ENCODE results near the gene HS3ST5. TPM values are rescaled to one million over a fixed set of nuclear protein-coding genes. Genes with fewer than 3 reads are reported as not detected.

HS3ST5 gene
- total RNA-seq, 1 donor from 2014 or later = not detected

- no peak overlapping the region for H3K4me3 Mint-ChIP-seq
- CTCF ChIA-PET = no interaction called here
- ATAC-seq (ENCODE audit: low read depth) (no peak), DNase-seq (no peak)
- no peak for TF ChIP-seq CTCF (IDR thresholded peaks at IDR 0.05)
- no peaks in the 10 kb centered on the region for H3K36me3 Mint-ChIP-seq (ENCODE audit: low read depth)
- no peak overlapping the region for H3K27ac Mint-ChIP-seq
- POLR2A ChIA-PET = no interaction called here
- H3K27me3 Mint-ChIP-seq = no peaks in the 10 kb centered on the region
- no peaks in the 10 kb centered on the region for H3K4me1 Mint-ChIP-seq
- intact Hi-C loops (cut with micrococcal nuclease) = no loop called here
- no peaks in the 10 kb centered on the region for H3K9me3 Mint-ChIP-seq
Measured at GRCh38 chr6:114176726-114177125, 166.1 kb downstream of the HS3ST5 start.

- no peak overlapping the region for H3K27ac Mint-ChIP-seq
- peaks cover 2% of the 10 kb centered on the region for H3K27me3 Mint-ChIP-seq
- no peaks in the 10 kb centered on the region for H3K4me1 Mint-ChIP-seq
- POLR2A ChIA-PET = no interaction called here
- DNase-seq (no peak), ATAC-seq (ENCODE audit: low read depth) (no peak)
- no peaks in the 10 kb centered on the region for H3K9me3 Mint-ChIP-seq
- intact Hi-C loops (cut with micrococcal nuclease) = no loop called here
- no peak overlapping the region for H3K4me3 Mint-ChIP-seq
- H3K36me3 Mint-ChIP-seq (ENCODE audit: low read depth) = no peaks in the 10 kb centered on the region
- TF ChIP-seq CTCF (IDR thresholded peaks at IDR 0.05) = no peak
- CTCF ChIA-PET = no interaction called here
Measured at GRCh38 chr6:114172576-114173260, 170.1 kb downstream of the HS3ST5 start.

- Mint-ChIP-seq H3K4me1 (no peaks in the 10 kb centered on the region), H3K36me3 (ENCODE audit: low read depth) (no peaks in the 10 kb centered on the region), H3K27me3 (peaks cover 2% of the 10 kb centered on the region), H3K9me3 (no peaks in the 10 kb centered on the region), H3K27ac (no peak overlapping the region), H3K4me3 (no peak overlapping the region)
- DNase-seq = no peak
- no peak for TF ChIP-seq CTCF (IDR thresholded peaks at IDR 0.05)
- intact Hi-C loops (cut with micrococcal nuclease) = no loop called here
- POLR2A ChIA-PET = no interaction called here
- ATAC-seq (ENCODE audit: low read depth) = no peak
- CTCF ChIA-PET = no interaction called here
Measured at GRCh38 chr6:114171473-114171872, 171.3 kb downstream of the HS3ST5 start.

GRCh38 chr6:114170958-114171387, 171.8 kb downstream of the HS3ST5 start:
- DNase-seq (no peak), ATAC-seq (ENCODE audit: low read depth) (no peak)
- no peak for TF ChIP-seq CTCF (IDR thresholded peaks at IDR 0.05)
- H3K36me3 Mint-ChIP-seq (ENCODE audit: low read depth) = no peaks in the 10 kb centered on the region
- CTCF ChIA-PET = no interaction called here
- no peaks in the 10 kb centered on the region for H3K4me1 Mint-ChIP-seq
- intact Hi-C loops (cut with micrococcal nuclease) = no loop called here
- H3K27me3 Mint-ChIP-seq = peaks cover 2% of the 10 kb centered on the region
- H3K4me3 Mint-ChIP-seq = no peak overlapping the region
- POLR2A ChIA-PET = no interaction called here
- no peak overlapping the region for H3K27ac Mint-ChIP-seq
- no peaks in the 10 kb centered on the region for H3K9me3 Mint-ChIP-seq

- ATAC-seq (ENCODE audit: low read depth) (no peak), DNase-seq (no peak)
- Mint-ChIP-seq H3K9me3 (no peaks in the 10 kb centered on the region), H3K27ac (no peak overlapping the region), H3K4me3 (no peak overlapping the region), H3K4me1 (no peaks in the 10 kb centered on the region), H3K36me3 (ENCODE audit: low read depth) (no peaks in the 10 kb centered on the region), H3K27me3 (peaks cover 2% of the 10 kb centered on the region)
- ChIA-PET POLR2A (no interaction called here), CTCF (no interaction called here)
- intact Hi-C loops (cut with micrococcal nuclease) = no loop called here
- TF ChIP-seq CTCF (IDR thresholded peaks at IDR 0.05) = no peak
Measured at GRCh38 chr6:114170372-114170771, 172.5 kb downstream of the HS3ST5 start.
